Panc1 (cell line): ENCODE data around the gene STK35. TPM values are rescaled to one million over a fixed set of nuclear protein-coding genes. Genes with fewer than 3 reads are reported as not detected.

Experiments used
- ATAC-seq: fragments of 200-7000 bp; cut with Tn5 transposase; 2 replicates; pipeline ENCODE4 v1.9.1; 2020; ENCODE audit warnings: mild to moderate bottlenecking, moderate library complexity
- BruUV-seq: library from RNA; stranded (reverse); fragments of 400-500 nt; replicated peaks from 2 replicates; lab custom pipeline; 2021; lab: Mats Ljungman, UMichigan
- CTCF ChIA-PET: fragments of 300-600 bp; sonication (Branson Sonifier 250); formaldehyde crosslinking; loops from one replicate; lab custom pipeline; 2022; ENCODE audit warnings: antibody characterized with exemption; lab: Charles Lee
- POLR2A ChIA-PET: fragments of 300-600 bp; sonication (Branson Sonifier 250); formaldehyde crosslinking; loops from one replicate; lab custom pipeline; 2022; ENCODE audit warnings: antibody characterized with exemption; lab: Charles Lee
- DNase-seq: peaks from one replicate; pipeline ENCODE4 v3.0.0-alpha.2; 2010; ENCODE audit warnings: low read depth, low spot score
- H3K27ac ChIP-seq: 2 replicates; pipeline ENCODE4 v1.5.1; 2011; ENCODE audit warnings: mild to moderate bottlenecking, low read length, inconsistent platforms
- H3K27me3 ChIP-seq: fragments of 200-500 bp; sonication (Bioruptor generic); 2 replicates; pipeline ENCODE4 v1.6.0; 2014; ENCODE audit warnings: low read length, inconsistent platforms; ENCODE audit not compliant: control insufficient read depth, insufficient read depth
- H3K36me3 ChIP-seq: fragments of 200-500 bp; sonication (Bioruptor generic); 2 replicates; pipeline ENCODE4 v1.5.1; 2014; ENCODE audit warnings: inconsistent platforms, mild to moderate bottlenecking, low read length, moderate library complexity; ENCODE audit not compliant: control insufficient read depth, insufficient read depth
- H3K4me1 ChIP-seq: 2 replicates; pipeline ENCODE4 v1.5.1; 2011; ENCODE audit warnings: inconsistent platforms, mild to moderate bottlenecking, low read length, moderate library complexity; ENCODE audit not compliant: control insufficient read depth, insufficient read depth
- H3K4me3 ChIP-seq, 2 experiments: 2 replicates each; pipeline ENCODE4 v1.5.1; 2011 to 2012; ENCODE audit warnings: low read depth in 2 of 2, low read length in 2 of 2, mild to moderate bottlenecking in 2 of 2, inconsistent platforms in 1 of 2, moderate library complexity in 1 of 2
- H3K9me3 ChIP-seq: fragments of 200-500 bp; sonication (Bioruptor generic); 2 replicates; pipeline ENCODE4 v1.5.1; 2014; ENCODE audit warnings: low read depth, mild to moderate bottlenecking, inconsistent platforms, low read length, moderate library complexity; ENCODE audit not compliant: control insufficient read depth, insufficient read depth
- CTCF ChIP-seq: fragments of 450-650 bp; IDR thresholded peaks from 2 replicates; pipeline ENCODE4 v1.5.1; 2017; ENCODE audit warnings: mild to moderate bottlenecking
- POLR2AphosphoS5 ChIP-seq: IDR thresholded peaks from 2 replicates; pipeline ENCODE4 v1.6.1; 2012; ENCODE audit warnings: mild to moderate bottlenecking, low read depth, low read length, moderate library complexity
- SIN3A ChIP-seq: IDR thresholded peaks from 2 replicates; pipeline ENCODE4 v1.6.1; 2012; ENCODE audit warnings: low read depth, mild to moderate bottlenecking, low read length, moderate library complexity, borderline replicate concordance; ENCODE audit not compliant: insufficient read depth
- TCF7L2 ChIP-seq: IDR thresholded peaks from 2 replicates; pipeline ENCODE4 v1.6.1; 2011; ENCODE audit warnings: mild to moderate bottlenecking, low read depth, low read length, inconsistent platforms
- in situ Hi-C: cut with HindIII; loops from 2 replicates; pipeline ENCODE4 v1.10.0; 2016; ENCODE audit warnings: low sequenced_read_pairs, low pct_unique_long_range_greater_than_20kb
- intact Hi-C: fragments of 100-400 bp; cut with micrococcal nuclease; formaldehyde crosslinking; loops from one replicate; pipeline ENCODE4 v1.10.0; 2022; ENCODE audit not compliant: unreplicated experiment
- total RNA-seq: library from RNA; stranded (reverse); gene quantifications from one replicate; pipeline ENCODE4 v1.2.1, GENCODE V29; 2021; ENCODE audit not compliant: unreplicated experiment
- TF ChIP-seq, protein P1 (sequence below), 2 experiments: IDR thresholded peaks; 2 replicates each; pipeline ENCODE4 v1.6.1; 2011 to 2012; ENCODE audit warnings: low read depth in 2 of 2, control low read depth in 1 of 2, low read length in 1 of 2, mild to moderate bottlenecking in 1 of 2, moderate library complexity in 1 of 2; ENCODE audit not compliant: insufficient read depth in 1 of 2

STK35 gene
- total RNA-seq, 1 experiment from 2014 or later = 27.6 TPM

DNA sequence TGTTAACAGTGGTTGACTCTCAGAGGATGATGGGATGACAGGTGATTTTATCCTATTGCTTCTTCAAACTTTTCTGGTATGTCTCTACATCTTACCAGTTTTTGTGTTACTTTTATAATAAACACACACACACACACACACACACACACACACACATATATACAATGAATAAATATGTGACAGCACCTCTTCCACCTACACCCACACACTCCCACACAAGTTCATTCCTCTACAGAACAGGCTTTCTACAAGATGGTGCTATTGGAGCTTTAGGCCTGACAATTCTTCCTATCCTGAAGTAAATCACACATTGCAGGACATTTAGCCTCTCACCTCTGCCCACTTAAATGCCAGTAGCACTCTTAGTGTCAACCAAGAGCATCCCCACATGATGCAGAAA, 46.7 kb upstream of the STK35 start:
- ATAC-seq (no peak), DNase-seq (no peak)
- ChIA-PET CTCF (no interaction called here), POLR2A (no interaction called here)
- intact Hi-C loops = no loop called here
- in situ Hi-C loops = no loop called here
- Histone ChIP-seq H3K4me1 (no peaks in the 10 kb centered on the region), H3K36me3 (no peaks in the 10 kb centered on the region), H3K27ac (no peak overlapping the region), H3K9me3 (no peaks in the 10 kb centered on the region), H3K4me3 (no peak overlapping the region), H3K27me3 (peaks cover 6% of the 10 kb centered on the region)
- TF ChIP-seq TCF7L2 (no peak), POLR2AphosphoS5 (no peak), CTCF (no peak), SIN3A (no peak)
- TF ChIP-seq, protein P1, sequence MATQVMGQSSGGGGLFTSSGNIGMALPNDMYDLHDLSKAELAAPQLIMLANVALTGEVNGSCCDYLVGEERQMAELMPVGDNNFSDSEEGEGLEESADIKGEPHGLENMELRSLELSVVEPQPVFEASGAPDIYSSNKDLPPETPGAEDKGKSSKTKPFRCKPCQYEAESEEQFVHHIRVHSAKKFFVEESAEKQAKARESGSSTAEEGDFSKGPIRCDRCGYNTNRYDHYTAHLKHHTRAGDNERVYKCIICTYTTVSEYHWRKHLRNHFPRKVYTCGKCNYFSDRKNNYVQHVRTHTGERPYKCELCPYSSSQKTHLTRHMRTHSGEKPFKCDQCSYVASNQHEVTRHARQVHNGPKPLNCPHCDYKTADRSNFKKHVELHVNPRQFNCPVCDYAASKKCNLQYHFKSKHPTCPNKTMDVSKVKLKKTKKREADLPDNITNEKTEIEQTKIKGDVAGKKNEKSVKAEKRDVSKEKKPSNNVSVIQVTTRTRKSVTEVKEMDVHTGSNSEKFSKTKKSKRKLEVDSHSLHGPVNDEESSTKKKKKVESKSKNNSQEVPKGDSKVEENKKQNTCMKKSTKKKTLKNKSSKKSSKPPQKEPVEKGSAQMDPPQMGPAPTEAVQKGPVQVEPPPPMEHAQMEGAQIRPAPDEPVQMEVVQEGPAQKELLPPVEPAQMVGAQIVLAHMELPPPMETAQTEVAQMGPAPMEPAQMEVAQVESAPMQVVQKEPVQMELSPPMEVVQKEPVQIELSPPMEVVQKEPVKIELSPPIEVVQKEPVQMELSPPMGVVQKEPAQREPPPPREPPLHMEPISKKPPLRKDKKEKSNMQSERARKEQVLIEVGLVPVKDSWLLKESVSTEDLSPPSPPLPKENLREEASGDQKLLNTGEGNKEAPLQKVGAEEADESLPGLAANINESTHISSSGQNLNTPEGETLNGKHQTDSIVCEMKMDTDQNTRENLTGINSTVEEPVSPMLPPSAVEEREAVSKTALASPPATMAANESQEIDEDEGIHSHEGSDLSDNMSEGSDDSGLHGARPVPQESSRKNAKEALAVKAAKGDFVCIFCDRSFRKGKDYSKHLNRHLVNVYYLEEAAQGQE (IDR thresholded peaks at IDR 0.05; ENCODE audit: insufficient read depth in 1 of 2, low read depth in 2 of 2, low read length in 1 of 2) = no peak
- no TSS peak for BruUV-seq

- intact Hi-C loops (no loop called here), in situ Hi-C loops (no loop called here)
- Histone ChIP-seq H3K9me3 (no peaks in the 10 kb centered on the region), H3K27ac (no peak overlapping the region), H3K4me1 (no peaks in the 10 kb centered on the region), H3K4me3 (no peak overlapping the region), H3K27me3 (no peaks in the 10 kb centered on the region), H3K36me3 (no peaks in the 10 kb centered on the region)
- ATAC-seq (no peak), DNase-seq (no peak)
- no TSS peak for BruUV-seq
- TF ChIP-seq SIN3A = no peak
- no peak for TF ChIP-seq CTCF
- no peak for TF ChIP-seq POLR2AphosphoS5
- TF ChIP-seq TCF7L2 = no peak
- TF ChIP-seq, protein P1 (IDR thresholded peaks at IDR 0.05; ENCODE audit: insufficient read depth in 1 of 2, low read depth in 2 of 2, low read length in 1 of 2) = no peak
- CTCF ChIA-PET = no interaction called here
- POLR2A ChIA-PET = no interaction called here
Measured at GRCh38 chr20:2059411-2059810, 42.2 kb upstream of the STK35 start.
